Uterus (tissue), 4 donors: ENCODE results near the gene BACH2. TPM values are rescaled to one million over a fixed set of nuclear protein-coding genes. Genes with fewer than 3 reads are reported as not detected.

Source experiments
- DNase-seq, 2 donors: peaks; one replicate each; pipeline ENCODE4 v3.0.0-alpha.2; 2019 to 2020
- H3K27ac ChIP-seq, 2 donors: fragments of 200-600 bp; sonication (generic); 1 replicate in 1 of 2; 2 replicates in 1 of 2; pipeline ENCODE4 v1.5.1; 2016 to 2018
- H3K27me3 ChIP-seq, 2 donors: fragments of 200-600 bp; sonication (generic); one replicate each; pipeline ENCODE4 v1.5.1; 2018 to 2019; ENCODE audit warnings: control low read depth in 1 of 2
- H3K36me3 ChIP-seq, 2 donors: fragments of 200-600 bp; sonication (generic); one replicate each; pipeline ENCODE4 v1.5.1; 2019; ENCODE audit warnings: control low read depth in 1 of 2
- H3K4me1 ChIP-seq, 2 donors: fragments of 200-600 bp; sonication (generic); one replicate each; pipeline ENCODE4 v1.5.1; 2018 to 2019; ENCODE audit warnings: control low read depth in 1 of 2
- H3K4me3 ChIP-seq, 2 donors: fragments of 200-600 bp; sonication (generic); 1 replicate in 1 of 2; 2 replicates in 1 of 2; pipeline ENCODE4 v1.5.1; 2018 to 2019; ENCODE audit warnings: mild to moderate bottlenecking in 1 of 2
- H3K9me3 ChIP-seq, 2 donors: fragments of 200-600 bp; sonication (generic); one replicate each; pipeline ENCODE4 v1.5.1; 2019; ENCODE audit warnings: control low read depth in 1 of 2
- POLR2A ChIP-seq, 2 donors: fragments of 450-650 bp; IDR thresholded peaks; one replicate each; pipeline ENCODE4 v1.6.1; 2016; ENCODE audit warnings: antibody characterized with exemption in 2 of 2, mild to moderate bottlenecking in 1 of 2, moderate library complexity in 1 of 2
- intact Hi-C: fragments of 100-400 bp; cut with DNase I; formaldehyde crosslinking; loops from one replicate; pipeline ENCODE4 v1.15.1; 2023; ENCODE audit warnings: low total_unique reads
- total RNA-seq, 4 donors: library from RNA; depleted of rRNA in 3 of 4; stranded (reverse); fragments of >200 nt in 3 of 4; gene quantifications; one replicate each; pipeline versions ENCODE4 v1.1.0 to v1.2.4, GENCODE V29; 2014 to 2023
- TF ChIP-seq, protein P1 (sequence below), 4 experiments: fragments of 200-600 bp in 2 of 4; fragments of 450-650 bp in 2 of 4; sonication (generic) in 2 of 4; IDR thresholded peaks; one replicate each; pipeline ENCODE4 v1.5.1; 2016 to 2019; ENCODE audit warnings: antibody characterized with exemption in 4 of 4, mild to moderate bottlenecking in 2 of 4, moderate library complexity in 1 of 4
- donor health status: DM: yes; HTN: yes; CAD: no.

Gene BACH2
- total RNA-seq, 4 donors from 2014 or later: 1.3 to 15.0 (median 9.7) TPM

DNA sequence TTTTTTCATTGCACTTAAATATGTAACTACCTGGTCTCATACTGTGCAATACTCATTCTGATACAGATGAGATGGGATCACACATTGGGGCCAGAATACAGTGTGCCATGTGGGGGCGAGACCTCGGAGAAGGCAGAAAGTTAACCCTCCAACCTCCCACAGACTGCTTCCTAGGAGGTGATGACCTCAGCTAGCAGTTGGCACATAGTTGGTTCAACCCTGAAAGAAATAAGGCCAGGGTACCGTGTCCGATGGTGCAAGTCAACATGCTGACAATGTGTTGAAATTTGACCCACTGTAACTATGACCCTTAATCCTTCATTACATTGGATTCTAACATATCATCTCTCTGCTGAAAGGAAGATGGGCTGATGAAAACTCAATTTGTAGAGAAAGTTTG is 340.5 kb downstream of the BACH2 start:
- TF ChIP-seq POLR2A (IDR thresholded peaks at IDR 0.05): no peak
- TF ChIP-seq, protein P1, sequence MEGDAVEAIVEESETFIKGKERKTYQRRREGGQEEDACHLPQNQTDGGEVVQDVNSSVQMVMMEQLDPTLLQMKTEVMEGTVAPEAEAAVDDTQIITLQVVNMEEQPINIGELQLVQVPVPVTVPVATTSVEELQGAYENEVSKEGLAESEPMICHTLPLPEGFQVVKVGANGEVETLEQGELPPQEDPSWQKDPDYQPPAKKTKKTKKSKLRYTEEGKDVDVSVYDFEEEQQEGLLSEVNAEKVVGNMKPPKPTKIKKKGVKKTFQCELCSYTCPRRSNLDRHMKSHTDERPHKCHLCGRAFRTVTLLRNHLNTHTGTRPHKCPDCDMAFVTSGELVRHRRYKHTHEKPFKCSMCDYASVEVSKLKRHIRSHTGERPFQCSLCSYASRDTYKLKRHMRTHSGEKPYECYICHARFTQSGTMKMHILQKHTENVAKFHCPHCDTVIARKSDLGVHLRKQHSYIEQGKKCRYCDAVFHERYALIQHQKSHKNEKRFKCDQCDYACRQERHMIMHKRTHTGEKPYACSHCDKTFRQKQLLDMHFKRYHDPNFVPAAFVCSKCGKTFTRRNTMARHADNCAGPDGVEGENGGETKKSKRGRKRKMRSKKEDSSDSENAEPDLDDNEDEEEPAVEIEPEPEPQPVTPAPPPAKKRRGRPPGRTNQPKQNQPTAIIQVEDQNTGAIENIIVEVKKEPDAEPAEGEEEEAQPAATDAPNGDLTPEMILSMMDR (IDR thresholded peaks at IDR 0.05): no peak
- Histone ChIP-seq H3K4me3 (no peak overlapping the region), H3K4me1 (no peaks in the 10 kb centered on the region), H3K9me3 (no peaks in the 10 kb centered on the region), H3K36me3 (no peaks in the 10 kb centered on the region), H3K27ac (no peak overlapping the region), H3K27me3 (no peaks in the 10 kb centered on the region)
- DNase-seq: no peak
- intact Hi-C loops: no loop called here

DNA sequence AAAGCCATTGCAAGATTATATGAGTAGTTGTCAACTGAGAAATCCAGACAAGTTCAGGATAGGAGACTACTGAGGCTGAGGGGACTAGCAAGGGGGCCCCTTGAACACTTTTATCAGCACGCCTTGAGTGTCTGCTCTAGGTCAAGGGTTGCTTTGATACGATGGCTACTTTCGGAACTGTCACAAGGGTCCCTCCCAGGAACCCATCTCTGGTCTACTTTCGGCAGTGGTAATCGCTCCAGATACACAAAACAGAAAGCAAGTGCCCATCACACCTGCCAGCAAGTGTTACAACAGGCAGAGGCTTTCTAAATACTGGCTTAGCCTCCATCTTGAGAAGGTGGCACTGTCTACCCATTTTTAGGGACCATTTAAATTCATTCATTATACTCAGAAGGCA is 341.3 kb downstream of the BACH2 start:
- H3K36me3 ChIP-seq: no peaks in the 10 kb centered on the region
- no peak overlapping the region for H3K27ac ChIP-seq
- H3K27me3 ChIP-seq: no peaks in the 10 kb centered on the region
- H3K4me3 ChIP-seq: no peak overlapping the region
- no peak for DNase-seq
- TF ChIP-seq, protein P1 (IDR thresholded peaks at IDR 0.05): no peak
- TF ChIP-seq POLR2A (IDR thresholded peaks at IDR 0.05): no peak
- H3K4me1 ChIP-seq: no peaks in the 10 kb centered on the region
- intact Hi-C loops: no loop called here
- H3K9me3 ChIP-seq: no peaks in the 10 kb centered on the region

DNA sequence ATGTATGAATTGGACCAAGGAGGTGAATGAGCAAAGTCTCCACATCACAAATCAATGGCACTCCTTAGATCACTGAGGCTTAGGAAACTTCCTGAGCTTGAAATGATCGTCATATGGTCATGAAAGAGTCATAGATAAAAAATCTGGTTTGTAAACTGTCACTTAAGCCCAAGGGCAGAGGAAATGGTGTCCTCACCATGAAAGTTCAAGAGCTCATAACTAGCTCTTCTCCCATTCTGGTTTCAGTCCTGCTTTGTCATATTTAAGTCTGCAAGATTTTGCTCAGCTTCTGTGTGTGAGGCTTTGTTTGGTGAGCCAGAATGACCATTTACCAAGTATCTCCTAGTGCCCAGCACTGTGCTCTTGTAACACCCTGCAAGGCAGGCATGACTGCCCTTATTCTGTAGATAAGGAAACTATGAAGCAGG is 341.9 kb downstream of the BACH2 start:
- DNase-seq: no peak
- Histone ChIP-seq H3K4me1 (no peaks in the 10 kb centered on the region), H3K36me3 (no peaks in the 10 kb centered on the region), H3K4me3 (no peak overlapping the region), H3K27ac (no peak overlapping the region), H3K27me3 (no peaks in the 10 kb centered on the region), H3K9me3 (no peaks in the 10 kb centered on the region)
- no peak for TF ChIP-seq POLR2A (IDR thresholded peaks at IDR 0.05)
- TF ChIP-seq, protein P1 (IDR thresholded peaks at IDR 0.05): no peak
- intact Hi-C loops: no loop called here

GRCh38 chr6:89952686-89953085 is 344.0 kb downstream of the BACH2 start:
- intact Hi-C loops: no loop called here
- H3K4me1 ChIP-seq: no peaks in the 10 kb centered on the region
- no peaks in the 10 kb centered on the region for H3K36me3 ChIP-seq
- no peak for DNase-seq
- H3K9me3 ChIP-seq: no peaks in the 10 kb centered on the region
- H3K27ac ChIP-seq: no peak overlapping the region
- no peaks in the 10 kb centered on the region for H3K27me3 ChIP-seq
- TF ChIP-seq, protein P1 (IDR thresholded peaks at IDR 0.05): no peak
- TF ChIP-seq POLR2A (IDR thresholded peaks at IDR 0.05): no peak
- H3K4me3 ChIP-seq: no peak overlapping the region

GRCh38 chr6:89952105-89952671 is 344.5 kb downstream of the BACH2 start:
- no peaks in the 10 kb centered on the region for H3K27me3 ChIP-seq
- H3K36me3 ChIP-seq: no peaks in the 10 kb centered on the region
- H3K4me1 ChIP-seq: no peaks in the 10 kb centered on the region
- DNase-seq: no peak
- intact Hi-C loops: no loop called here
- no peak overlapping the region for H3K4me3 ChIP-seq
- TF ChIP-seq, protein P1 (IDR thresholded peaks at IDR 0.05): no peak
- TF ChIP-seq POLR2A (IDR thresholded peaks at IDR 0.05): no peak
- H3K27ac ChIP-seq: no peak overlapping the region
- no peaks in the 10 kb centered on the region for H3K9me3 ChIP-seq
